Parathyroid adenoma (tissue), 2 donors: Measurements from ENCODE around the gene KATNAL1.
A peak's percentile ranks its signal among the peaks of the same experiment; 100 is the strongest.

ENCODE experiments used
- H2AFZ ChIP-seq: fragments of 300-600 bp; sonication (generic); one replicate; pipeline ENCODE4 v1.7.0; 2017; ENCODE audit warnings: antibody characterized with exemption, mild to moderate bottlenecking
- H3K27ac ChIP-seq: fragments of 300-600 bp; sonication (generic); one replicate; pipeline ENCODE4 v1.7.0; 2017
- H3K27me3 ChIP-seq: fragments of 300-600 bp; sonication (generic); one replicate; pipeline ENCODE4 v1.7.0; 2017; ENCODE audit warnings: low read length; ENCODE audit not compliant: control insufficient read depth, insufficient read depth
- H3K36me3 ChIP-seq: fragments of 300-600 bp; sonication (generic); one replicate; pipeline ENCODE4 v1.7.0; 2017; ENCODE audit warnings: low read length; ENCODE audit not compliant: control insufficient read depth, insufficient read depth
- H3K4me1 ChIP-seq: fragments of 300-600 bp; sonication (generic); one replicate; pipeline ENCODE4 v1.7.0; 2017; ENCODE audit warnings: control low read depth
- H3K4me2 ChIP-seq: fragments of 300-600 bp; sonication (generic); one replicate; pipeline ENCODE4 v1.7.0; 2017; ENCODE audit warnings: low read length
- H3K4me3 ChIP-seq: fragments of 300-600 bp; sonication (generic); one replicate; pipeline ENCODE4 v1.7.0; 2017; ENCODE audit warnings: low read depth, low read length
- H3K79me2 ChIP-seq: fragments of 300-600 bp; sonication (generic); one replicate; pipeline ENCODE4 v1.7.0; 2017; ENCODE audit warnings: control low read depth
- H3K9ac ChIP-seq: fragments of 300-600 bp; sonication (generic); one replicate; pipeline ENCODE4 v1.7.0; 2017; ENCODE audit warnings: mild to moderate bottlenecking
- H3K9me3 ChIP-seq: fragments of 300-600 bp; sonication (generic); one replicate; pipeline ENCODE4 v1.7.0; 2017; ENCODE audit warnings: low read length; ENCODE audit not compliant: control insufficient read depth
- CTCF ChIP-seq: fragments of 300-600 bp; sonication (generic); IDR thresholded peaks from one replicate; pipeline ENCODE4 v1.7.0; 2017; ENCODE audit warnings: antibody characterized with exemption, mild to moderate bottlenecking
- donor health status: primary hyperparathyroidism.

KATNAL1 gene

DNA sequence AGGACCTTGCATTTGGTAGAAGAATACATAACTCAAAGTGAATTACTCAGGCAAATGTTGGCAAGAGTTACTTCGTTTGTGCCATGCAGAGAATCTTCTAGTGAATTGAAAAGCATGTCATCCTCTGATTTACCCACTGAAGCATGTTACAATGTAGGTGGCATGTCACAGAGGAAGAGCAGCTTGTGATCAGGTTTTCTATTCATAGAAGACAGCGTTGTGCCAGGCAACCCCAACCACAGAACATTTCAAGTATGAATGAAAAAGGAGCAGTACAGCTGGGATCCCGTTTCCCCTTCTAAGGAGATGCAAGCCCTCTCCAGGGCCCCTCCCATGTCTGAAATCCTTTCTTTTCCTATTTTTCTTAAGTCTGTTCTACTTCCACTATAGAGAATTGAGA, 6.0 kb upstream of the KATNAL1 start:
- Histone ChIP-seq H3K9ac (no peak overlapping the region), H3K4me3 (no peak overlapping the region), H2AFZ (no peak overlapping the region), H3K4me2 (no peak overlapping the region), H3K27me3 (no peaks in the 10 kb centered on the region), H3K36me3 (no peaks in the 10 kb centered on the region), H3K9me3 (no peaks in the 10 kb centered on the region), H3K27ac (no peak overlapping the region), H3K4me1 (no peaks in the 10 kb centered on the region), H3K79me2 (no peaks in the 10 kb centered on the region)
- TF ChIP-seq CTCF = no peak

- no peaks in the 10 kb centered on the region for H3K27me3 ChIP-seq
- H3K36me3 ChIP-seq = no peaks in the 10 kb centered on the region
- no peak overlapping the region for H3K4me2 ChIP-seq
- no peaks in the 10 kb centered on the region for H3K9me3 ChIP-seq
- no peaks in the 10 kb centered on the region for H3K4me1 ChIP-seq
- no peak for TF ChIP-seq CTCF
- no peak overlapping the region for H3K9ac ChIP-seq
- H2AFZ ChIP-seq = no peak overlapping the region
- no peak overlapping the region for H3K4me3 ChIP-seq
- H3K27ac ChIP-seq = no peak overlapping the region
- no peaks in the 10 kb centered on the region for H3K79me2 ChIP-seq
Measured at GRCh38 chr13:30312904-30313303, 5.6 kb upstream of the KATNAL1 start.

DNA sequence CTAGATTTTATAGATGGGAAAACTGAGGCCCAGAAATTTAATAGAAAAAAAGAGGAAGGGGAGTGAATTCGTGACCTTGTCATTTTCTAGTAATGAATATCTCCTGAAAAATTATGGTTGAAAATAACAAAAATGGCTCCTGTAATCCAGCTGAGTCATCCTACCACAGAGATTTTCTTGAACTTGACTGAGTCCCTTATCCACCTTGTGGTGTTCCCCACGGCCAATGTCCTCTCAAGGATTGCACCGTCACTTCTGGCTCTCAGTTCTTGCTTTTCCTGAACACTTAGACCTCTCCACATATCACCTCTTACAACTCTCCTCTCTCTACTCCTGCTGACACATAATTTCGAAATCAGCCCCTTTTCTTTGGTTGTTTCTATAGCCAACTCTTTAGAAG, 1.2 kb upstream of the KATNAL1 start:
- Histone ChIP-seq H3K27ac (no peak overlapping the region), H3K4me1 (no peaks in the 10 kb centered on the region), H2AFZ (no peak overlapping the region), H3K79me2 (no peaks in the 10 kb centered on the region), H3K9me3 (no peaks in the 10 kb centered on the region), H3K9ac (no peak overlapping the region), H3K4me3 (no peak overlapping the region), H3K36me3 (no peaks in the 10 kb centered on the region), H3K4me2 (no peak overlapping the region), H3K27me3 (no peaks in the 10 kb centered on the region)
- no peak for TF ChIP-seq CTCF

GRCh38 chr13:30307971-30308290, 580 bp upstream of the KATNAL1 start:
- Histone ChIP-seq H3K79me2 (no peaks in the 10 kb centered on the region), H2AFZ (peak overlapping the region; percentile 98), H3K9ac (peak overlapping the region; percentile 11), H3K9me3 (no peaks in the 10 kb centered on the region), H3K36me3 (no peaks in the 10 kb centered on the region), H3K27ac (peak overlapping the region; percentile 75), H3K27me3 (no peaks in the 10 kb centered on the region), H3K4me3 (peak overlapping the region; percentile 98), H3K4me2 (peak overlapping the region; percentile 69), H3K4me1 (no peaks in the 10 kb centered on the region)
- TF ChIP-seq CTCF = no peak

DNA sequence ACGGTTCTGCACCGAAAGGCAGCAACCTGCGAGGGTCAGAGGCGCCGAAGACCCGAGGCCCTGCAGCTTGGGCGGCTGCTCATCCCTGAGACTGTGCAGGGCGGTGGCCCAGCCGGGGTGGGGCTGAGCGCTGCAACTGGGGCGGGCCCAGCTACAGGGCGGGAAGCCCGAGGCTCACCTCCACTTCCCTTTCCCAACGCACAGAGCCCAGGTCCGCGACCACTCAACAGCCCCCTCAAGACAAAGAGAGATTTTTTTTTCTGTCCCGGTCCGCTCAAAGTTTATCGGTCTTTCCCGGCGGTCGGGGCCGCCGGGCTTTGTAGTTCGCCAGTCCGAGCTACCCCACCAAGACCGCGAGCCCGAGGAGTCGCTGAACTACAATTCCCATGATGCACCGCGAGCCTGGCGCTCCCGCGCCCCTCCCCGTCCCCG, 573 bp downstream of the KATNAL1 start:
- peak overlapping the region; percentile 75 for H3K27ac ChIP-seq
- no peaks in the 10 kb centered on the region for H3K9me3 ChIP-seq
- peak overlapping the region; percentile 98 for H2AFZ ChIP-seq
- no peaks in the 10 kb centered on the region for H3K79me2 ChIP-seq
- H3K4me2 ChIP-seq = peak overlapping the region; percentile 69
- H3K36me3 ChIP-seq = no peaks in the 10 kb centered on the region
- no peaks in the 10 kb centered on the region for H3K4me1 ChIP-seq
- TF ChIP-seq CTCF = no peak
- H3K27me3 ChIP-seq = no peaks in the 10 kb centered on the region
- peak overlapping the region; percentile 53 for H3K9ac ChIP-seq
- peak overlapping the region; percentile 98 for H3K4me3 ChIP-seq
